Natural killer cell (primary cell): ENCODE results near the gene S100A7. TPM values are rescaled to one million over a fixed set of nuclear protein-coding genes. Genes with fewer than 3 reads are reported as not detected.
"Not testable (repeated sequence)": the region's sequence is repeated elsewhere in the genome, so short reads cannot be mapped to it uniquely, and the experiment has no call there.

Source experiments
- ATAC-seq, 3 donors: fragments of 150-1000 bp in 2 of 3; fragments of 200-7000 bp in 1 of 3; cut with Tn5 transposase; 1 replicate in 1 of 3; 2 replicates in 2 of 3; pipeline ENCODE4 v1.10.0; 2021; ENCODE audit warnings: mild to moderate bottlenecking in 2 of 3, moderate library complexity in 2 of 3
- DNase-seq, 2 donors: peaks; one replicate each; pipeline versions ENCODE4 v3.0.0 to v3.0.0-alpha.2; 2013 to 2021; ENCODE audit warnings: mixed read lengths in 1 of 2
- H3K27ac ChIP-seq: one replicate; pipeline ENCODE4 v1.5.1; 2013; ENCODE audit warnings: mild to moderate bottlenecking, low read length
- H3K27me3 ChIP-seq: one replicate; pipeline ENCODE4 v1.6.1; 2013; ENCODE audit warnings: low read length; ENCODE audit not compliant: control insufficient read depth, insufficient read depth
- H3K36me3 ChIP-seq: one replicate; pipeline ENCODE4 v1.6.1; 2013; ENCODE audit warnings: low read length; ENCODE audit not compliant: control insufficient read depth, insufficient read depth
- H3K4me1 ChIP-seq: one replicate; pipeline ENCODE4 v1.6.1; 2013; ENCODE audit warnings: low read length; ENCODE audit not compliant: control insufficient read depth, insufficient read depth
- H3K4me3 ChIP-seq: one replicate; pipeline ENCODE4 v1.5.1; 2013; ENCODE audit warnings: low read length
- H3K9me3 ChIP-seq: one replicate; pipeline ENCODE4 v1.6.1; 2013; ENCODE audit warnings: low read length; ENCODE audit not compliant: control insufficient read depth, insufficient read depth
- H3K27ac Mint-ChIP-seq, 2 donors: one replicate each; pipeline ENCODE4 v1.8.0; 2022; ENCODE audit warnings: mild to moderate bottlenecking in 2 of 2, mixed read lengths in 2 of 2, moderate library complexity in 1 of 2
- H3K27me3 Mint-ChIP-seq, 2 donors: one replicate each; pipeline ENCODE4 v1.8.0; 2022; ENCODE audit warnings: low read depth in 2 of 2, mixed read lengths in 2 of 2
- H3K36me3 Mint-ChIP-seq: one replicate; pipeline ENCODE4 v1.8.0; 2022; ENCODE audit warnings: mixed read lengths
- H3K4me1 Mint-ChIP-seq, 2 donors: one replicate each; pipeline ENCODE4 v1.8.0; 2022; ENCODE audit warnings: mixed read lengths in 2 of 2
- H3K4me3 Mint-ChIP-seq: one replicate; pipeline ENCODE4 v1.8.0; 2022; ENCODE audit warnings: mild to moderate bottlenecking, moderate library complexity, mixed read lengths
- H3K9me3 Mint-ChIP-seq, 2 donors: one replicate each; pipeline ENCODE4 v1.8.0; 2022; ENCODE audit warnings: mixed read lengths in 2 of 2
- CTCF ChIP-seq: fragments of 200-600 bp; IDR thresholded peaks from one replicate; pipeline ENCODE4 v1.8.0; 2022; ENCODE audit warnings: antibody characterized with exemption
- WGBS: methylation state at CpG from one replicate; pipeline ENCODE4 v1.1.7; 2013; ENCODE audit warnings: missing lambda C conversion rate; ENCODE audit not compliant: insufficient coverage; 5-methylcytosine and 5-hydroxymethylcytosine counted together
- intact Hi-C: fragments of 100-400 bp; cut with micrococcal nuclease; formaldehyde crosslinking; loops from one replicate; pipeline ENCODE4 v1.14.2; 2022
- total RNA-seq, 4 donors: library from RNA; stranded (reverse); fragments of 120-200 nt in 1 of 4; gene quantifications; one replicate each; pipeline versions ENCODE4 v1.2.3 to v1.2.4, GENCODE V29; 2013 to 2022

S100A7 gene
- total RNA-seq, 3 donors from 2014 or later (not counting 1 experiment from before 2014, with no cell fraction given): not detected

DNA sequence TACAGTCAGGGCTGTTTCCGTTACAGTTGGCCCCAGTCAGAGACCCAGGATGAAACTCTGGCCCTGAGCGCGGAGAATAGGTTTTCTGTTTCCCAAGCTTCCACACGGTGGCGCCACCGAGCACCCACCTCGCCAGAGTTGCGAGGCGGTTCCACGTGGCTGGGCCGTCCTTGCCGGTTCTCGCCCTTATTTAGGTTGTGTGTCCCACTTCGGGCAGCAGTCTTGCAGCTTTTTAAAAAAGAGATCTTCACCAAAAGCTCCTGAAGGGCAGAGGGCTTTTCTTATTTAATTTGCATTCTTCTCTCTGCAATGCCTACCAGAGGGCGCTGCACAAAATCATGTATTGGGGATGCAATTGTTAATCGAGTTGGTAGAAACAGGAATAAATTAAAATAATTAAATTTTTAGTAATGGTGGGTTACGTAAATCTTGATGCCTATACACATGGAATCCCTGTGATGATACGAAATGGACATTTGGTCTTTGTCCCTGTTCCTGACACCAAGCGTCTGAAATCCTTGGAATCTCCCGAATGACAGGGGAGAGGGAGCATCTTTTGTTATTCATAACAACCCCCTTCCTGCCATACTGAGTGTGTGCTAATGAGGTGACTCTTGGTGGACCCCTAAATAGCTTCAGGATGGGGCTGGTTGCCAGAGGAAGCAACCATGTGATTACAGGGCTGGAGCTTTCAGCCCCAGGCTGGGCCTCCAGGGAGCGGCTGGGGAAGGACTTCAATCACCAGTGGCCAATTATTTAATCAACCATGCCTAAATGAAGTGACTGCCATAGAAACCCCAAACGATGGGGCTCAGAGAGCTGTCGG, 5.6 kb upstream of the S100A7 start:
- H3K4me1 ChIP-seq: peaks cover 2% of the 10 kb centered on the region
- WGBS: 24% methylated on average over 21 of the region's 23 CpGs
- Mint-ChIP-seq H3K4me3 (no peak overlapping the region), H3K4me1 (peaks cover 5 to 6% of the 10 kb centered on the region in 2 donors), H3K27me3 (peaks cover 10 to 13% of the 10 kb centered on the region in 2 donors), H3K9me3 (peaks cover 0 to 4% of the 10 kb centered on the region in 2 donors), H3K36me3 (no peaks in the 10 kb centered on the region), H3K27ac (no peak overlapping the region)
- H3K27me3 ChIP-seq: peaks cover 2% of the 10 kb centered on the region
- H3K27ac ChIP-seq: no peak overlapping the region
- peaks cover 3% of the 10 kb centered on the region for H3K9me3 ChIP-seq
- DNase-seq (peak; percentile 59 to 72), ATAC-seq (peak; percentile 64 to 87 (median 80))
- H3K4me3 ChIP-seq: no peak overlapping the region
- peak; percentile 79 for TF ChIP-seq CTCF
- H3K36me3 ChIP-seq: no peaks in the 10 kb centered on the region
- intact Hi-C loops: no loop called here

DNA sequence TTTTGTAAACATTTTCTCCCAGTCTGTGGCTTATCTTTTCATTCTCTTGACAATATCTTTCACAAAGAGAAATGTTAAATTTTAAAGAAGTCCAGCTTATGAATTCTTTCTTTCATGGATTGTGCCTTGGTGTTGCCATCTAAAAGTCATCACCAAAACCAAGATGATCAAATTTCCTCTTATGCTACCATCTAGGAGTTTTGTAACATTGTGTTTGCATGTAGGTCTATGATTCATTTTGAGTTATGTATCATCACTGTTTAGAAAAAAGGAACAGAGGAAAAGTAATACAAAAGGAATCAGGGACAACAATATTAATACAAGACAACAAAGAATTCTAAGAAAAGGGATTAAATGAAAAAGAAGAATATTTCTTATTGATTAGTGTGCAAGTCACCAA, 2.3 kb upstream of the S100A7 start:
- DNase-seq, H3K4me1 Mint-ChIP-seq, H3K27me3 ChIP-seq: not testable (repeated sequence)

GRCh38 chr1:153459655-153460054, 796 bp downstream of the S100A7 start:
- Histone ChIP-seq H3K36me3 (no peaks in the 10 kb centered on the region), H3K4me1 (no peaks in the 10 kb centered on the region), H3K9me3 (no peaks in the 10 kb centered on the region), H3K4me3 (no peak overlapping the region), H3K27me3 (no peaks in the 10 kb centered on the region), H3K27ac (no peak overlapping the region)
- WGBS: 64% methylated on average over 2 of the region's 2 CpGs
- Mint-ChIP-seq H3K9me3 (no peaks in the 10 kb centered on the region), H3K4me1 (no peaks in the 10 kb centered on the region), H3K27me3 (peaks cover 24 to 31% of the 10 kb centered on the region in 2 donors), H3K36me3 (no peaks in the 10 kb centered on the region), H3K27ac (no peak overlapping the region), H3K4me3 (no peak overlapping the region)
- TF ChIP-seq CTCF: no peak
- DNase-seq (no peak), ATAC-seq (no peak)
- intact Hi-C loops: no loop called here

More for the DNA sequence above, 2.3 kb upstream of the S100A7 start:
- peaks cover 11 to 24% of the 10 kb centered on the region in 2 donors for H3K27me3 Mint-ChIP-seq
- intact Hi-C loops, H3K36me3 Mint-ChIP-seq, ATAC-seq, H3K36me3 ChIP-seq, H3K27ac Mint-ChIP-seq, H3K9me3 ChIP-seq, H3K4me3 ChIP-seq, H3K27ac ChIP-seq, H3K4me1 ChIP-seq, H3K9me3 Mint-ChIP-seq, H3K4me3 Mint-ChIP-seq: not testable (repeated sequence)

- intact Hi-C loops: no loop called here
- Mint-ChIP-seq H3K27ac (no peak overlapping the region), H3K9me3 (no peaks in the 10 kb centered on the region), H3K4me1 (no peaks in the 10 kb centered on the region), H3K4me3 (no peak overlapping the region), H3K27me3 (peaks cover 16 to 19% of the 10 kb centered on the region in 2 donors), H3K36me3 (no peaks in the 10 kb centered on the region)
- Histone ChIP-seq H3K4me3 (no peak overlapping the region), H3K27ac (no peak overlapping the region), H3K36me3 (no peaks in the 10 kb centered on the region), H3K9me3 (no peaks in the 10 kb centered on the region), H3K27me3 (peaks cover 2% of the 10 kb centered on the region), H3K4me1 (no peaks in the 10 kb centered on the region)
- ATAC-seq (no peak), DNase-seq (no peak)
- 79% methylated on average over 1 of the region's 1 CpG for WGBS
- TF ChIP-seq CTCF: no peak
Measured at GRCh38 chr1:153456396-153456795, 4.1 kb downstream of the S100A7 start.

DNA sequence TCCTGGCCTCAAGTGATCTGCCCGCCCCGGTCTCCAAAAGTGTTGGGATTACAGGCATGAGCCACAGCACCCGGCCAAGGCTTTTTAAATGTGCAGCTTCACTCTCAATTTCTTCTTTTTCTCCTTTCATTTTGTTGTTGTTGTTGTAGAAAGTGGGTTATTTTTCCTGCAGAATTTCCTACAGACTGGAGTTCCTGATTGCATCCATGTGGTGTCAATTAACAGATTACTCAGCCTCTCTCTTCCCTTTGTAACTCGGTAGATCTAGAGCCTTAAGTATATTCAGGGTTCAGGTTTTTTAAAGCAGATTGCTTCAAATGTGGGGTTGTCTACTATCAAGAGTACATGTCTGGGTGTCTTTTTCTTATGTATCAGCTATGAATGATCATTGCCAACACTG, 11.6 kb downstream of the S100A7 start:
- H3K4me1 Mint-ChIP-seq, DNase-seq, H3K9me3 Mint-ChIP-seq, H3K27ac Mint-ChIP-seq, ATAC-seq, H3K9me3 ChIP-seq, H3K36me3 Mint-ChIP-seq, H3K27ac ChIP-seq, intact Hi-C loops, H3K36me3 ChIP-seq, H3K4me1 ChIP-seq, H3K4me3 Mint-ChIP-seq, H3K27me3 ChIP-seq, H3K4me3 ChIP-seq: not testable (repeated sequence)
- WGBS: 100% methylated on average over 2 of the region's 4 CpGs
- H3K27me3 Mint-ChIP-seq: peaks cover 9 to 41% of the 10 kb centered on the region in 2 donors
